IMR-90 (cell line): Measurements from ENCODE around the gene ZDHHC1. TPM values are rescaled to one million over a fixed set of nuclear protein-coding genes. Genes with fewer than 3 reads are reported as not detected.
A peak's percentile ranks its signal among the peaks of the same experiment; 100 is the strongest.

Experiments used
- ATAC-seq: fragments of 200-7000 bp; cut with Tn5 transposase; 2 replicates; pipeline ENCODE4 v1.9.1; 2020; ENCODE audit warnings: low read depth, mild to moderate bottlenecking, moderate library complexity
- BruUV-seq: library from RNA; stranded (reverse); fragments of 400-500 nt; replicated peaks from 2 replicates; lab custom pipeline; 2021; lab: Mats Ljungman, UMichigan
- CTCF ChIA-PET: fragments of 300-600 bp; formaldehyde crosslinking; extraction: SDS; loops from one replicate; lab custom pipeline; 2021; ENCODE audit warnings: antibody characterized with exemption; lab: Yijun Ruan, JAX
- POLR2A ChIA-PET: fragments of 300-600 bp; sonication (Branson Sonifier 250); formaldehyde crosslinking; loops from one replicate; lab custom pipeline; 2022; ENCODE audit warnings: antibody characterized with exemption; ENCODE audit not compliant: unreplicated experiment; lab: Charles Lee
- DNase-seq: peaks from one replicate; pipeline ENCODE4 v3.0.0; 2013
- H2AFZ ChIP-seq: replicated peaks from 2 replicates; pipeline ENCODE3; 2013; ENCODE audit warnings: low read length, mild to moderate bottlenecking; ENCODE audit not compliant: poor library complexity
- H2AK5ac ChIP-seq: 2 replicates; pipeline ENCODE4 v1.6.1; 2013; ENCODE audit warnings: low read depth, low read length, inconsistent platforms
- H2AK9ac ChIP-seq: replicated peaks from 2 replicates; pipeline ENCODE3; 2013; ENCODE audit warnings: mild to moderate bottlenecking, low read depth, low read length, moderate library complexity; ENCODE audit not compliant: poor library complexity
- H2BK120ac ChIP-seq: 2 replicates; pipeline ENCODE4 v1.6.1; 2013; ENCODE audit warnings: low read depth, low read length, inconsistent platforms
- H2BK15ac ChIP-seq: 3 replicates; pipeline ENCODE4 v1.6.1; 2013; ENCODE audit warnings: low read depth, low read length, inconsistent platforms
- H2BK20ac ChIP-seq: 2 replicates; pipeline ENCODE4 v1.6.1; 2013; ENCODE audit warnings: low read depth, mild to moderate bottlenecking, inconsistent platforms, low read length, moderate library complexity
- H2BK5ac ChIP-seq: 2 replicates; pipeline ENCODE4 v1.6.1; 2013; ENCODE audit warnings: mild to moderate bottlenecking, low read depth, low read length, inconsistent platforms; ENCODE audit not compliant: poor library complexity, severe bottlenecking
- H3K14ac ChIP-seq: replicated peaks from 2 replicates; pipeline ENCODE4 v1.6.1; 2013; ENCODE audit warnings: low read depth, low read length, inconsistent platforms
- H3K18ac ChIP-seq: 2 replicates; pipeline ENCODE4 v1.6.1; 2013; ENCODE audit warnings: low read depth, low read length, control low read depth
- H3K23ac ChIP-seq: 2 replicates; pipeline ENCODE4 v1.6.1; 2013; ENCODE audit warnings: low read depth, low read length, inconsistent platforms
- H3K27ac ChIP-seq: 2 replicates; pipeline ENCODE4 v1.5.1; 2013; ENCODE audit warnings: mild to moderate bottlenecking, control low read depth, low read length; ENCODE audit not compliant: insufficient read depth
- H3K27me3 ChIP-seq: 2 replicates; pipeline ENCODE4 v1.6.1; 2013; ENCODE audit warnings: low read length; ENCODE audit not compliant: control insufficient read depth, insufficient read depth
- H3K36me3 ChIP-seq: 2 replicates; pipeline ENCODE4 v1.6.1; 2013; ENCODE audit warnings: low read length, mixed read lengths; ENCODE audit not compliant: control insufficient read depth, insufficient read depth
- H3K4ac ChIP-seq: 2 replicates; pipeline ENCODE4 v1.6.1; 2013; ENCODE audit warnings: low read depth, low read length, inconsistent platforms
- H3K4me1 ChIP-seq: 2 replicates; pipeline ENCODE4 v1.6.1; 2013; ENCODE audit warnings: low read length, mixed read lengths; ENCODE audit not compliant: control insufficient read depth, insufficient read depth
- H3K4me2 ChIP-seq: 2 replicates; pipeline ENCODE4 v1.6.1; 2013; ENCODE audit warnings: low read depth, mild to moderate bottlenecking, control low read depth, low read length, moderate library complexity
- H3K4me3 ChIP-seq: 2 replicates; pipeline ENCODE4 v1.5.1; 2013; ENCODE audit warnings: low read depth, mild to moderate bottlenecking, control low read depth, low read length, moderate library complexity; ENCODE audit not compliant: insufficient read depth
- H3K56ac ChIP-seq: 2 replicates; pipeline ENCODE4 v1.6.1; 2013; ENCODE audit warnings: low read length, inconsistent platforms; ENCODE audit not compliant: insufficient read depth; ENCODE audit errors: extremely low read depth
- H3K79me1 ChIP-seq, 2 experiments: 2 replicates each; pipeline ENCODE4 v1.6.1; 2013; ENCODE audit warnings: low read length in 2 of 2, inconsistent platforms in 1 of 2, low read depth in 1 of 2
- H3K9ac ChIP-seq: 2 replicates; pipeline ENCODE4 v1.6.1; 2013; ENCODE audit warnings: low read depth, low read length, control low read depth
- H3K9me1 ChIP-seq: 2 replicates; pipeline ENCODE4 v1.6.1; 2013; ENCODE audit warnings: low read length, inconsistent platforms; ENCODE audit not compliant: insufficient read depth
- H3K9me3 ChIP-seq: 2 replicates; pipeline ENCODE4 v1.6.1; 2013; ENCODE audit warnings: low read length; ENCODE audit not compliant: control insufficient read depth, insufficient read depth
- H4K20me1 ChIP-seq: 2 replicates; pipeline ENCODE4 v1.6.1; 2013; ENCODE audit warnings: low read length, inconsistent platforms; ENCODE audit not compliant: insufficient read depth
- H4K5ac ChIP-seq: 2 replicates; pipeline ENCODE4 v1.6.1; 2013; ENCODE audit warnings: mild to moderate bottlenecking, low read depth, low read length, control low read depth
- H4K8ac ChIP-seq, 2 experiments: 2 replicates each; pipeline ENCODE4 v1.6.1; 2013; ENCODE audit warnings: low read depth in 2 of 2, low read length in 2 of 2, control low read depth in 1 of 2, inconsistent platforms in 1 of 2
- H4K91ac ChIP-seq: 2 replicates; pipeline ENCODE4 v1.6.1; 2013; ENCODE audit warnings: low read depth, low read length, inconsistent platforms; ENCODE audit not compliant: insufficient read depth
- BHLHE40 ChIP-seq: fragments of 150-350 bp; IDR thresholded peaks from 2 replicates; pipeline ENCODE4 v1.6.1; 2016; ENCODE audit warnings: mild to moderate bottlenecking, low read depth, low read length
- CEBPB ChIP-seq: IDR thresholded peaks from 2 replicates; pipeline ENCODE4 v1.6.1; 2012; ENCODE audit warnings: low read depth, low read length, improper control_type of control experiment
- CHD1 ChIP-seq: IDR thresholded peaks from 2 replicates; pipeline ENCODE4 v1.6.1; 2012; ENCODE audit warnings: low read depth, low read length, improper control_type of control experiment
- ELK1 ChIP-seq: fragments of 150-350 bp; IDR thresholded peaks from 2 replicates; pipeline ENCODE4 v1.6.1; 2016; ENCODE audit warnings: low read depth, mild to moderate bottlenecking, low read length, moderate library complexity, borderline replicate concordance
- MAFK ChIP-seq: IDR thresholded peaks from 2 replicates; pipeline ENCODE4 v1.6.1; 2012; ENCODE audit warnings: low read depth, low read length, improper control_type of control experiment
- MAZ ChIP-seq: IDR thresholded peaks from 2 replicates; pipeline ENCODE4 v1.6.1; 2012; ENCODE audit warnings: low read depth, mild to moderate bottlenecking, low read length, improper control_type of control experiment, moderate library complexity, borderline replicate concordance
- MXI1 ChIP-seq: IDR thresholded peaks from 2 replicates; pipeline ENCODE4 v1.6.1; 2012; ENCODE audit warnings: low read depth, mild to moderate bottlenecking, low read length, moderate library complexity, borderline replicate concordance
- RAD21 ChIP-seq: IDR thresholded peaks from 2 replicates; pipeline ENCODE4 v1.6.1; 2012; ENCODE audit warnings: low read length, improper control_type of control experiment
- RFX5 ChIP-seq: IDR thresholded peaks from 2 replicates; pipeline ENCODE4 v1.8.0; 2012; ENCODE audit warnings: low read depth, mild to moderate bottlenecking, low read length, moderate library complexity
- WGBS, 2 experiments: methylation state at CpG; one replicate each; pipeline versions ENCODE4 v1.1.5 to v1.1.7; 2013; ENCODE audit warnings: missing lambda C conversion rate in 2 of 2; ENCODE audit not compliant: insufficient read length in 1 of 2; ENCODE audit errors: extremely low coverage in 2 of 2; 5-methylcytosine and 5-hydroxymethylcytosine counted together
- dilution Hi-C: fragments of 300-500 bp; cut with HindIII; formaldehyde crosslinking; loops from one replicate; pipeline ENCODE4 v1.14.3; 2018; ENCODE audit warnings: low sequenced_read_pairs; ENCODE audit not compliant: unreplicated experiment
- in situ Hi-C: fragments of 300-500 bp; cut with MboI; formaldehyde crosslinking; loops from 3 replicates; pipeline ENCODE4 v1.14.3; 2019; ENCODE audit warnings: low sequenced_read_pairs, inconsistent platforms, mixed read lengths
- intact Hi-C: fragments of 100-400 bp; cut with micrococcal nuclease; formaldehyde crosslinking; loops from 2 replicates; pipeline ENCODE4 v1.10.0; 2022
- polyA plus RNA-seq, 3 experiments: library from polyadenylated mRNA; depleted of rRNA; stranded (reverse); fragments of >200 nt; gene quantifications; 2 replicates each; pipeline ENCODE4 v1.2.3, GENCODE V29; 2012; ENCODE audit warnings: low replicate concordance in 1 of 3
- total RNA-seq: library from RNA; depleted of rRNA; stranded (reverse); fragments of >200 nt; gene quantifications from 2 replicates; pipeline ENCODE4 v1.2.3, GENCODE V29; 2012

ZDHHC1 gene
- total and polyA plus RNA-seq, 2 of the 4 experiments (the other 2 are of a cell fraction) = 2.0 to 5.9 TPM

GRCh38 chr16:67461600-67462278 lies 45.5 kb upstream of the ZDHHC1 start:
- Histone ChIP-seq H3K18ac (no peak overlapping the region), H3K23ac (no peak overlapping the region), H4K8ac (no peak overlapping the region), H4K5ac (no peak overlapping the region), H3K9me3 (no peaks in the 10 kb centered on the region), H3K4me2 (no peak overlapping the region), H2AFZ (peak overlapping the region; percentile 39), H3K4me1 (peaks cover 27% of the 10 kb centered on the region), H3K27ac (no peak overlapping the region), H3K79me1 (peaks cover 23 to 97% of the 10 kb centered on the region in 2 experiments), H2AK5ac (no peak overlapping the region), H3K4ac (no peak overlapping the region), H2BK120ac (no peak overlapping the region), H4K20me1 (peaks cover 99% of the 10 kb centered on the region), H3K9me1 (peaks cover 16% of the 10 kb centered on the region), H4K91ac (no peak overlapping the region), H3K27me3 (no peaks in the 10 kb centered on the region), H3K56ac (no peak overlapping the region), H3K36me3 (peaks cover 6% of the 10 kb centered on the region), H2BK5ac (no peak overlapping the region), H3K14ac (no peak overlapping the region), H3K4me3 (no peak overlapping the region), H3K9ac (no peak overlapping the region), H2BK20ac (no peak overlapping the region), H2AK9ac (peak overlapping the region; percentile 5), H2BK15ac (no peak overlapping the region)
- WGBS, 2 experiments = 77% methylated on average over 5 of the region's 8 CpGs; no CpG with 5 or more reads in 1 of the 2 experiments
- BruUV-seq = no TSS peak
- CTCF ChIA-PET = interaction anchor here (1.2 kb wide), 1 partner anchor 14 kb away, joined by 3 read pairs; no protein-coding TSS in a partner anchor
- no peak for TF ChIP-seq MXI1
- no peak for TF ChIP-seq CEBPB
- no peak for TF ChIP-seq RFX5
- TF ChIP-seq MAFK = no peak
- no peak for TF ChIP-seq BHLHE40
- no peak for TF ChIP-seq ELK1
- TF ChIP-seq CHD1 = no peak
- no peak for TF ChIP-seq RAD21
- no peak for TF ChIP-seq MAZ
- intact Hi-C loops = no loop called here
- in situ Hi-C loops = no loop called here
- ATAC-seq = no peak
- POLR2A ChIA-PET = interaction anchor here (1.1 kb wide), 1 partner anchor 217 kb away, joined by 3 read pairs; no protein-coding TSS in a partner anchor
- dilution Hi-C loops = no loop called here
- no peak for DNase-seq
